ENCODE data around the gene PAOX. TPM values are rescaled to one million over a fixed set of nuclear protein-coding genes. Genes with fewer than 3 reads are reported as not detected.

PAOX gene
- total RNA-seq, 1 experiment from 2014 or later, result not detected

GRCh38 chr10:133343558-133343957 lies 35.5 kb upstream of the PAOX start:
- Histone ChIP-seq H3K4me3 (no peak overlapping the region), H3K4me1 (no peaks in the 10 kb centered on the region), H3K36me3 (no peaks in the 10 kb centered on the region), H3K9me3 (replicated peaks) (no peaks in the 10 kb centered on the region), H3K27me3 (no peaks in the 10 kb centered on the region), H3K27ac (no peak overlapping the region)
- no peak for DNase-seq

GRCh38 chr10:133344236-133344635 lies 34.8 kb upstream of the PAOX start:
- Histone ChIP-seq H3K27me3 (no peaks in the 10 kb centered on the region), H3K27ac (no peak overlapping the region), H3K9me3 (replicated peaks) (no peaks in the 10 kb centered on the region), H3K36me3 (no peaks in the 10 kb centered on the region), H3K4me1 (no peaks in the 10 kb centered on the region), H3K4me3 (no peak overlapping the region)
- no peak for DNase-seq

- DNase-seq, result no peak
- Histone ChIP-seq H3K27me3 (no peaks in the 10 kb centered on the region), H3K36me3 (no peaks in the 10 kb centered on the region), H3K4me1 (no peaks in the 10 kb centered on the region), H3K4me3 (no peak overlapping the region), H3K27ac (no peak overlapping the region), H3K9me3 (replicated peaks) (no peaks in the 10 kb centered on the region)
Observed at GRCh38 chr10:133346413-133346812, 32.6 kb upstream of the PAOX start.

- Histone ChIP-seq H3K27me3 (no peaks in the 10 kb centered on the region), H3K4me1 (no peaks in the 10 kb centered on the region), H3K27ac (no peak overlapping the region), H3K4me3 (no peak overlapping the region), H3K36me3 (no peaks in the 10 kb centered on the region), H3K9me3 (replicated peaks) (no peaks in the 10 kb centered on the region)
- DNase-seq, result no peak
Observed at GRCh38 chr10:133347710-133348517, 31.1 kb upstream of the PAOX start.

- no peak for DNase-seq
- Histone ChIP-seq H3K27me3 (no peaks in the 10 kb centered on the region), H3K4me1 (no peaks in the 10 kb centered on the region), H3K27ac (no peak overlapping the region), H3K36me3 (no peaks in the 10 kb centered on the region), H3K9me3 (replicated peaks) (no peaks in the 10 kb centered on the region), H3K4me3 (no peak overlapping the region)
Observed at GRCh38 chr10:133349160-133349568, 29.9 kb upstream of the PAOX start.

GRCh38 chr10:133349577-133350011 lies 29.5 kb upstream of the PAOX start:
- Histone ChIP-seq H3K27ac (no peak overlapping the region), H3K27me3 (no peaks in the 10 kb centered on the region), H3K9me3 (replicated peaks) (no peaks in the 10 kb centered on the region), H3K4me1 (no peaks in the 10 kb centered on the region), H3K36me3 (no peaks in the 10 kb centered on the region), H3K4me3 (no peak overlapping the region)
- no peak for DNase-seq

GRCh38 chr10:133350283-133350949 lies 28.6 kb upstream of the PAOX start:
- H3K9me3 ChIP-seq (replicated peaks), result no peaks in the 10 kb centered on the region
- H3K4me1 ChIP-seq, result no peaks in the 10 kb centered on the region
- H3K27me3 ChIP-seq, result no peaks in the 10 kb centered on the region
- no peaks in the 10 kb centered on the region for H3K36me3 ChIP-seq
- no peak overlapping the region for H3K4me3 ChIP-seq
- DNase-seq, result no peak
- H3K27ac ChIP-seq, result no peak overlapping the region

- Histone ChIP-seq H3K4me1 (no peaks in the 10 kb centered on the region), H3K27me3 (no peaks in the 10 kb centered on the region), H3K9me3 (replicated peaks) (no peaks in the 10 kb centered on the region), H3K36me3 (no peaks in the 10 kb centered on the region), H3K27ac (no peak overlapping the region), H3K4me3 (no peak overlapping the region)
- no peak for DNase-seq
Observed at GRCh38 chr10:133350950-133351329, 28.1 kb upstream of the PAOX start.

GRCh38 chr10:133351408-133352318 lies 27.4 kb upstream of the PAOX start:
- Histone ChIP-seq H3K27me3 (no peaks in the 10 kb centered on the region), H3K4me1 (no peaks in the 10 kb centered on the region), H3K9me3 (replicated peaks) (no peaks in the 10 kb centered on the region), H3K4me3 (no peak overlapping the region), H3K27ac (no peak overlapping the region), H3K36me3 (no peaks in the 10 kb centered on the region)
- no peak for DNase-seq

- DNase-seq, result no peak
- no peaks in the 10 kb centered on the region for H3K9me3 ChIP-seq (replicated peaks)
- H3K27me3 ChIP-seq, result no peaks in the 10 kb centered on the region
- no peak overlapping the region for H3K4me3 ChIP-seq
- H3K27ac ChIP-seq, result no peak overlapping the region
- no peaks in the 10 kb centered on the region for H3K4me1 ChIP-seq
- no peaks in the 10 kb centered on the region for H3K36me3 ChIP-seq
Observed at GRCh38 chr10:133353202-133353959, 25.7 kb upstream of the PAOX start.

GRCh38 chr10:133353988-133354605 lies 25.0 kb upstream of the PAOX start:
- no peaks in the 10 kb centered on the region for H3K4me1 ChIP-seq
- no peak overlapping the region for H3K4me3 ChIP-seq
- H3K9me3 ChIP-seq (replicated peaks), result no peaks in the 10 kb centered on the region
- H3K27me3 ChIP-seq, result no peaks in the 10 kb centered on the region
- H3K27ac ChIP-seq, result no peak overlapping the region
- no peak for DNase-seq
- no peaks in the 10 kb centered on the region for H3K36me3 ChIP-seq

- no peaks in the 10 kb centered on the region for H3K27me3 ChIP-seq
- H3K27ac ChIP-seq, result no peak overlapping the region
- DNase-seq, result no peak
- no peak overlapping the region for H3K4me3 ChIP-seq
- no peaks in the 10 kb centered on the region for H3K9me3 ChIP-seq (replicated peaks)
- no peaks in the 10 kb centered on the region for H3K4me1 ChIP-seq
- H3K36me3 ChIP-seq, result no peaks in the 10 kb centered on the region
Observed at GRCh38 chr10:133354672-133355240, 24.3 kb upstream of the PAOX start.

GRCh38 chr10:133355266-133355665 lies 23.8 kb upstream of the PAOX start:
- DNase-seq, result no peak
- H3K27ac ChIP-seq, result no peak overlapping the region
- no peaks in the 10 kb centered on the region for H3K36me3 ChIP-seq
- no peaks in the 10 kb centered on the region for H3K9me3 ChIP-seq (replicated peaks)
- H3K27me3 ChIP-seq, result no peaks in the 10 kb centered on the region
- no peak overlapping the region for H3K4me3 ChIP-seq
- H3K4me1 ChIP-seq, result no peaks in the 10 kb centered on the region

GRCh38 chr10:133355991-133356390 lies 23.1 kb upstream of the PAOX start:
- Histone ChIP-seq H3K27ac (no peak overlapping the region), H3K4me3 (no peak overlapping the region), H3K27me3 (no peaks in the 10 kb centered on the region), H3K9me3 (replicated peaks) (no peaks in the 10 kb centered on the region), H3K4me1 (no peaks in the 10 kb centered on the region), H3K36me3 (no peaks in the 10 kb centered on the region)
- DNase-seq, result no peak
